K562 (cell line): ENCODE measurements around the gene CCSER1. TPM values are rescaled to one million over a fixed set of nuclear protein-coding genes. Genes with fewer than 3 reads are reported as not detected.

Experiments
- ATAC-seq: fragments of 200-7000 bp; cut with Tn5 transposase; 3 replicates; pipeline ENCODE4 v1.9.1; 2020; ENCODE audit warnings: moderate library complexity
- BruUV-seq: library from RNA; stranded (reverse); fragments of 400-500 nt; replicated peaks from 2 replicates; lab custom pipeline; 2021; lab: Mats Ljungman, UMichigan
- CTCF ChIA-PET: fragments of 300-600 bp; formaldehyde crosslinking; extraction: SDS; loops from one replicate; lab custom pipeline; 2021; ENCODE audit warnings: low intra/inter-chr PET ratio; lab: Yijun Ruan, JAX
- POLR2A ChIA-PET: fragments of 300-600, 350-650 bp; sonication (Branson Sonifier 250); formaldehyde crosslinking; extraction: SDS; loops from one replicate; lab custom pipeline; 2021; ENCODE audit warnings: antibody characterized with exemption, inconsistent platforms; lab: Yijun Ruan, JAX
- DNase-seq, 4 experiments: peaks; one replicate each; pipeline versions ENCODE4 v3.0.0 to v3.0.0-alpha.2; 2011 to 2018; ENCODE audit warnings: low spot score in 3 of 4, mixed read lengths in 3 of 4; ENCODE audit errors: extremely low read depth in 1 of 4
- FAIRE-seq: peaks from 2 replicates; lab custom pipeline; 2011; peaks lifted over from hg19 to GRCh38; lab: Jason Lieb, UNC
- H2AFZ ChIP-seq: 2 replicates; pipeline ENCODE4 v1.6.0; 2011; ENCODE audit warnings: low read depth, low read length, control low read depth, inconsistent platforms
- H3K27ac ChIP-seq: fragments of 200-600 bp; 3 replicates; pipeline ENCODE4 v1.8.0; 2011; ENCODE audit warnings: low read depth, mild to moderate bottlenecking, control low read depth, inconsistent platforms, low read length, moderate library complexity, mixed read lengths; ENCODE audit errors: extremely low read depth
- H3K27me3 ChIP-seq, 2 experiments: fragments of 300-600 bp in 1 of 2; 2 replicates in 1 of 2; 3 replicates in 1 of 2; pipeline versions ENCODE4 v1.6.0 to v1.8.0; 2011; ENCODE audit warnings: inconsistent platforms in 2 of 2, low read length in 2 of 2, mild to moderate bottlenecking in 1 of 2, mixed read lengths in 1 of 2, moderate library complexity in 1 of 2; ENCODE audit not compliant: control insufficient read depth in 2 of 2, insufficient read depth in 2 of 2
- H3K36me3 ChIP-seq: fragments of 300-600 bp; 3 replicates; pipeline ENCODE4 v1.8.0; 2011; ENCODE audit warnings: mild to moderate bottlenecking, low read length, inconsistent platforms; ENCODE audit not compliant: control insufficient read depth, insufficient read depth
- H3K4me1 ChIP-seq, 2 experiments: fragments of 200-600 bp in 1 of 2; replicated peaks in 1 of 2; 2 replicates in 1 of 2; 3 replicates in 1 of 2; pipeline versions ENCODE4 v1.5.1 to v1.8.0; 2011; ENCODE audit warnings: inconsistent platforms in 2 of 2, low read length in 2 of 2, mild to moderate bottlenecking in 1 of 2, mixed read lengths in 1 of 2, moderate library complexity in 1 of 2; ENCODE audit not compliant: control insufficient read depth in 2 of 2, insufficient read depth in 2 of 2
- H3K4me2 ChIP-seq: 2 replicates; pipeline ENCODE4 v1.6.1; 2011; ENCODE audit warnings: low read length, control low read depth, inconsistent platforms, mixed read lengths; ENCODE audit not compliant: insufficient read depth
- H3K4me3 ChIP-seq: fragments of 200-600 bp; sonication (generic), shearing (Covaris generic); 2 replicates; pipeline ENCODE4 v1.5.1; 2016; ENCODE audit warnings: control low read depth, inconsistent platforms
- H3K79me2 ChIP-seq: fragments of 200-600 bp; 3 replicates; pipeline ENCODE4 v1.8.0; 2011; ENCODE audit warnings: low read length, inconsistent platforms; ENCODE audit not compliant: control insufficient read depth, insufficient read depth
- H3K9ac ChIP-seq, 2 experiments: 2 replicates each; pipeline versions ENCODE4 v1.6.0 to v1.6.1; 2011; ENCODE audit warnings: low read depth in 2 of 2, low read length in 2 of 2, control low read depth in 1 of 2, inconsistent platforms in 1 of 2, mild to moderate bottlenecking in 1 of 2, mixed read lengths in 1 of 2; ENCODE audit not compliant: insufficient read depth in 1 of 2
- H3K9me1 ChIP-seq: one replicate; pipeline ENCODE4 v1.6.0; 2011; ENCODE audit warnings: inconsistent platforms, mild to moderate bottlenecking, low read length, moderate library complexity; ENCODE audit not compliant: control insufficient read depth, insufficient read depth
- H3K9me3 ChIP-seq: replicated peaks from 2 replicates; pipeline ENCODE4 v1.5.1; 2011; ENCODE audit warnings: low read depth, low read length, inconsistent platforms; ENCODE audit not compliant: control insufficient read depth, insufficient read depth
- H4K20me1 ChIP-seq: replicated peaks from 2 replicates; pipeline ENCODE4 v1.6.1; 2011; ENCODE audit warnings: low read length, inconsistent platforms, mixed read lengths; ENCODE audit not compliant: control insufficient read depth, insufficient read depth
- HDAC8 ChIP-seq: fragments of 450-650 bp; IDR thresholded peaks from 2 replicates; pipeline ENCODE4 v1.6.1; 2016; ENCODE audit warnings: mild to moderate bottlenecking, missing genetic modification characterization, moderate library complexity, missing compliant biosample characterization
- NFRKB ChIP-seq: fragments of 450-650 bp; IDR thresholded peaks from 2 replicates; pipeline ENCODE4 v1.6.1; 2016; ENCODE audit warnings: low read depth
- NR2F6 ChIP-seq: fragments of 450-650 bp; formaldehyde crosslinking; IDR thresholded peaks from 2 replicates; pipeline ENCODE4 v1.4.0; 2020; ENCODE audit warnings: mild to moderate bottlenecking
- NR4A1 ChIP-seq, 2 experiments: fragments of 250-450 bp in 1 of 2; fragments of 450-650 bp in 1 of 2; sonication (Bioruptor Pico) in 1 of 2; IDR thresholded peaks; 2 replicates each; pipeline versions ENCODE4 v1.4.0 to v1.6.1; 2016 to 2020; ENCODE audit warnings: mild to moderate bottlenecking in 2 of 2, missing compliant biosample characterization in 1 of 2, missing genetic modification characterization in 1 of 2, moderate library complexity in 1 of 2
- PCBP1 ChIP-seq: fragments of 200-400 bp; formaldehyde crosslinking; IDR thresholded peaks from 2 replicates; pipeline ENCODE4 v1.6.1; 2018; ENCODE audit warnings: mild to moderate bottlenecking, low read depth, low read length; ENCODE audit not compliant: poor library complexity, severe bottlenecking
- TEAD4 ChIP-seq, 2 experiments: sonication (generic) in 1 of 2; formaldehyde crosslinking in 1 of 2; IDR thresholded peaks; 2 replicates each; pipeline versions ENCODE4 v1.6.1 to v1.8.0; 2012 to 2022; ENCODE audit warnings: borderline replicate concordance in 1 of 2, inconsistent platforms in 1 of 2, low read length in 1 of 2, mild to moderate bottlenecking in 1 of 2, missing genetic modification reagents in 1 of 2
- WGBS: fragments of 100-300 bp; shearing (Covaris generic); methylation state at CpG from one replicate; pipeline ENCODE4 v1.1.6; 2016; ENCODE audit warnings: low coverage, mixed read lengths; ENCODE audit not compliant: insufficient coverage; ENCODE audit errors: missing lambda C conversion rate; 5-methylcytosine and 5-hydroxymethylcytosine counted together
- in situ Hi-C: fragments of 300-500 bp; cut with MboI; formaldehyde crosslinking; loops from 4 replicates; pipeline ENCODE4 v1.15.0; 2018; ENCODE audit warnings: inconsistent platforms, mixed read lengths
- intact Hi-C: fragments of 100-400 bp; cut with micrococcal nuclease; formaldehyde crosslinking; loops from 2 replicates; pipeline ENCODE4 v1.14.2; 2022
- polyA plus RNA-seq, 8 experiments: library from polyadenylated mRNA; depleted of rRNA in 4 of 8; stranded (reverse) in 5 of 8; unstranded in 3 of 8; fragments of >200 nt; fragmentation: Nextera tagmentation in 2 of 8; fragmentation: Illumina TruSeq in 1 of 8; extraction: Ambion mirVana in 2 of 8; extraction: Trizol in 1 of 8; gene quantifications; 2 replicates each; pipeline versions ENCODE4 v1.2.1 to v1.2.3, GENCODE V29; 2011 to 2014; ENCODE audit warnings: inconsistent platforms in 1 of 8, missing spikeins in 1 of 8
- total RNA-seq, 7 experiments: library from RNA; depleted of rRNA in 6 of 7; stranded (reverse); fragments of >200 nt in 6 of 7; fragmentation: Illumina TruSeq in 2 of 7; extraction: Trizol in 2 of 7; gene quantifications; 2 replicates each; pipeline versions ENCODE4 v1.2.1 to v1.2.3, GENCODE V29; 2011 to 2021; ENCODE audit warnings: low replicate concordance in 1 of 7
- TF ChIP-seq, protein P1 (sequence below): fragments of 250-450 bp; sonication (Bioruptor Pico); IDR thresholded peaks from 2 replicates; pipeline ENCODE4 v1.4.0; 2020; ENCODE audit warnings: mild to moderate bottlenecking, moderate library complexity

CCSER1 gene
- total and polyA plus RNA-seq, 9 of the 15 experiments (the other 6 are each of a cell fraction or from before 2014, with no cell fraction given): not detected

DNA sequence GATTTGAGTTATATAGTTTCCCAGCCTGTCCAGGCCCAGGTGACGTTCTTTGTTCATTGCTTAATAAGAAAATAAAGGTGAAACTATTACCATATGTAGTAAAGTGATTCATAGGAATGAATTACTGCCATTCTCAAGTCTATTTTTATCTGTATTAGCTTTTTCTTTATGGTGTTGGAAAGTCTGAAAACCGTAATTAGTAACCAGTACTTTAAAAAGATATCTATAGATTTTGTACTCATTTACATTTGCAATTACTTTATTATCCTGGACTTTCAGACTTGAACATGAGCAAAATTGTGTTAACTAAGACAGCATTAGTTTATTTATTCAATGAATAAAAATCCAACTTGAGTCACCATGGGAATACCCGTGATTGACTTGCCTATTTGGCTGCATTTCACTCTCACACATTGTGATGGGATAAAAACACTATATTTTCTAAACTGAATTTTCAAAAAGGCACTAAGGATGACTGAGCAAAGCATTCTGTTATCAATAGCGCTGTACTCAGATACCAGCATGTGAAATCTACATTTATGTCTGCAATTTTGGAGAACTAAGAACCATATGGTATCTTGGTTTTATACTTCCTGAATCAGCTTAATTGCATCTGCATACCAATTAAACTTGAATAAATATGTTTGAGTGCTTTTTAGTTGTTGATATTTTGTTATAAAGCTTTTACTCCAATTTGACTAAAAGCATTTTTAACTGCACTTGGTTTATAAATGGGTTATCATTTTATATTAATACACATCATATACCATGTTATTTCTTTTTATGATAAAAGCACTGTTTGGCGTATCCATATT is 154.6 kb downstream of the CCSER1 start:
- no peak for ATAC-seq
- Histone ChIP-seq H3K9ac (no peak overlapping the region), H4K20me1 (no peaks in the 10 kb centered on the region), H3K4me1 (no peaks in the 10 kb centered on the region), H3K9me1 (no peaks in the 10 kb centered on the region), H2AFZ (no peak overlapping the region), H3K4me3 (no peak overlapping the region), H3K27me3 (no peaks in the 10 kb centered on the region), H3K9me3 (no peaks in the 10 kb centered on the region), H3K4me2 (no peak overlapping the region), H3K27ac (no peak overlapping the region), H3K36me3 (no peaks in the 10 kb centered on the region)
- no TSS peak for BruUV-seq
- CTCF ChIA-PET: no interaction called here
- 0% methylated on average over 5 of the region's 5 CpGs for WGBS
- in situ Hi-C loops (no loop called here), intact Hi-C loops (no loop called here)
- no peak for DNase-seq
- TF ChIP-seq NR4A1 (CRISPR knock-in tag; IDR thresholded peaks at IDR 0.05) (no peak), NR4A1 (tag; IDR thresholded peaks at IDR 0.05) (no peak), PCBP1 (no peak), HDAC8 (no peak), NR2F6 (CRISPR knock-in tag) (no peak), NFRKB (no peak), TEAD4 (IDR thresholded peaks at IDR 0.05; ENCODE audit: low read length) (no peak), TEAD4 (CRISPR knock-in tag; IDR thresholded peaks at IDR 0.05; ENCODE audit: borderline replicate concordance) (no peak)
- TF ChIP-seq, protein P1, sequence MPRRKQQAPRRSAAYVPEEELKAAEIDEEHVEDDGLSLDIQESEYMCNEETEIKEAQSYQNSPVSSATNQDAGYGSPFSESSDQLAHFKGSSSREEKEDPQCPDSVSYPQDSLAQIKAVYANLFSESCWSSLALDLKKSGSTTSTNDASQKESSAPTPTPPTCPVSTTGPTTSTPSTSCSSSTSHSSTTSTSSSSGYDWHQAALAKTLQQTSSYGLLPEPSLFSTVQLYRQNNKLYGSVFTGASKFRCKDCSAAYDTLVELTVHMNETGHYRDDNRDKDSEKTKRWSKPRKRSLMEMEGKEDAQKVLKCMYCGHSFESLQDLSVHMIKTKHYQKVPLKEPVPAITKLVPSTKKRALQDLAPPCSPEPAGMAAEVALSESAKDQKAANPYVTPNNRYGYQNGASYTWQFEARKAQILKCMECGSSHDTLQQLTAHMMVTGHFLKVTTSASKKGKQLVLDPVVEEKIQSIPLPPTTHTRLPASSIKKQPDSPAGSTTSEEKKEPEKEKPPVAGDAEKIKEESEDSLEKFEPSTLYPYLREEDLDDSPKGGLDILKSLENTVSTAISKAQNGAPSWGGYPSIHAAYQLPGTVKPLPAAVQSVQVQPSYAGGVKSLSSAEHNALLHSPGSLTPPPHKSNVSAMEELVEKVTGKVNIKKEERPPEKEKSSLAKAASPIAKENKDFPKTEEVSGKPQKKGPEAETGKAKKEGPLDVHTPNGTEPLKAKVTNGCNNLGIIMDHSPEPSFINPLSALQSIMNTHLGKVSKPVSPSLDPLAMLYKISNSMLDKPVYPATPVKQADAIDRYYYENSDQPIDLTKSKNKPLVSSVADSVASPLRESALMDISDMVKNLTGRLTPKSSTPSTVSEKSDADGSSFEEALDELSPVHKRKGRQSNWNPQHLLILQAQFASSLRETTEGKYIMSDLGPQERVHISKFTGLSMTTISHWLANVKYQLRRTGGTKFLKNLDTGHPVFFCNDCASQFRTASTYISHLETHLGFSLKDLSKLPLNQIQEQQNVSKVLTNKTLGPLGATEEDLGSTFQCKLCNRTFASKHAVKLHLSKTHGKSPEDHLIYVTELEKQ (CRISPR knock-in tag): no peak
- TF ChIP-seq, all 486 proteins: peak for 0
- FAIRE-seq: no peak
- POLR2A ChIA-PET: no interaction called here
- no peaks in the 10 kb centered on the region for H3K79me2 ChIP-seq
